Measurements from ENCODE around the gene XAF1.

DNA sequence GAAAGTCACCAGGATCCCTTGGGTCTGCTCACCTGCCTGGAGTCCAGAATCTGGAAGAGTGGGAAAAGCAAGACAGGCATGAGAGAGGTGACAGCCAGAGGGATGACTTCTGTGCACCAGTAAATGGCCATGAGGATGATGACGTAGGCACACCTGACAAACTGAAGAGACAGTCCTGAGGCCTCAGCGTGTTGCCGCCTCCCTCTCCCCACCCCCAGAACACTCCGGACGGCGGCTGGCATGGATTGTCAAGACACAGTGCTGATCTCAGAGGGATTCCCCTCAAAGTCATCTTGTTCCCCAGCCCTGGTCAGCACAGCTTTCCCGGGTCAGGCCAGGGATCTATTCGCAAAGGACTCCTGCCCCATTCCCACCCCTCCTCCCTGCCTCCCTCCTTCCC lies 48.9 kb upstream of the XAF1 start:
- TF ChIP-seq SNAI2 (CRISPR knock-in tag; IDR thresholded peaks at IDR 0.05) (no peak), RARB (CRISPR knock-in tag; IDR thresholded peaks at IDR 0.05) (no peak), PPARA (CRISPR knock-in tag; IDR thresholded peaks at IDR 0.05; ENCODE audit: borderline replicate concordance) (no peak)
- TF ChIP-seq, protein P1, sequence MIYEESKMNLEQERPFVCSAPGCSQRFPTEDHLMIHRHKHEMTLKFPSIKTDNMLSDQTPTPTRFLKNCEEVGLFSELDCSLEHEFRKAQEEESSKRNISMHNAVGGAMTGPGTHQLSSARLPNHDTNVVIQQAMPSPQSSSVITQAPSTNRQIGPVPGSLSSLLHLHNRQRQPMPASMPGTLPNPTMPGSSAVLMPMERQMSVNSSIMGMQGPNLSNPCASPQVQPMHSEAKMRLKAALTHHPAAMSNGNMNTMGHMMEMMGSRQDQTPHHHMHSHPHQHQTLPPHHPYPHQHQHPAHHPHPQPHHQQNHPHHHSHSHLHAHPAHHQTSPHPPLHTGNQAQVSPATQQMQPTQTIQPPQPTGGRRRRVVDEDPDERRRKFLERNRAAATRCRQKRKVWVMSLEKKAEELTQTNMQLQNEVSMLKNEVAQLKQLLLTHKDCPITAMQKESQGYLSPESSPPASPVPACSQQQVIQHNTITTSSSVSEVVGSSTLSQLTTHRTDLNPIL (CRISPR knock-in tag; IDR thresholded peaks at IDR 0.05; ENCODE audit: low read depth): no peak
- TF ChIP-seq, protein P2, sequence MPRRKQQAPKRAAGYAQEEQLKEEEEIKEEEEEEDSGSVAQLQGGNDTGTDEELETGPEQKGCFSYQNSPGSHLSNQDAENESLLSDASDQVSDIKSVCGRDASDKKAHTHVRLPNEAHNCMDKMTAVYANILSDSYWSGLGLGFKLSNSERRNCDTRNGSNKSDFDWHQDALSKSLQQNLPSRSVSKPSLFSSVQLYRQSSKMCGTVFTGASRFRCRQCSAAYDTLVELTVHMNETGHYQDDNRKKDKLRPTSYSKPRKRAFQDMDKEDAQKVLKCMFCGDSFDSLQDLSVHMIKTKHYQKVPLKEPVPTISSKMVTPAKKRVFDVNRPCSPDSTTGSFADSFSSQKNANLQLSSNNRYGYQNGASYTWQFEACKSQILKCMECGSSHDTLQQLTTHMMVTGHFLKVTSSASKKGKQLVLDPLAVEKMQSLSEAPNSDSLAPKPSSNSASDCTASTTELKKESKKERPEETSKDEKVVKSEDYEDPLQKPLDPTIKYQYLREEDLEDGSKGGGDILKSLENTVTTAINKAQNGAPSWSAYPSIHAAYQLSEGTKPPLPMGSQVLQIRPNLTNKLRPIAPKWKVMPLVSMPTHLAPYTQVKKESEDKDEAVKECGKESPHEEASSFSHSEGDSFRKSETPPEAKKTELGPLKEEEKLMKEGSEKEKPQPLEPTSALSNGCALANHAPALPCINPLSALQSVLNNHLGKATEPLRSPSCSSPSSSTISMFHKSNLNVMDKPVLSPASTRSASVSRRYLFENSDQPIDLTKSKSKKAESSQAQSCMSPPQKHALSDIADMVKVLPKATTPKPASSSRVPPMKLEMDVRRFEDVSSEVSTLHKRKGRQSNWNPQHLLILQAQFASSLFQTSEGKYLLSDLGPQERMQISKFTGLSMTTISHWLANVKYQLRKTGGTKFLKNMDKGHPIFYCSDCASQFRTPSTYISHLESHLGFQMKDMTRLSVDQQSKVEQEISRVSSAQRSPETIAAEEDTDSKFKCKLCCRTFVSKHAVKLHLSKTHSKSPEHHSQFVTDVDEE (CRISPR knock-in tag; IDR thresholded peaks at IDR 0.05): no peak
